Vagina (tissue), 2 donors: Measurements from ENCODE around the gene RALGAPA2. TPM values are rescaled to one million over a fixed set of nuclear protein-coding genes. Genes with fewer than 3 reads are reported as not detected.
"Not testable (repeated sequence)": the region's sequence is repeated elsewhere in the genome, so short reads cannot be mapped to it uniquely, and the experiment has no call there.

ENCODE experiments used
- DNase-seq, 2 donors: peaks; one replicate each; pipeline ENCODE4 v3.0.0-alpha.2; 2017; ENCODE audit errors: extremely low spot score in 2 of 2
- H3K27ac ChIP-seq: fragments of 200-600 bp; sonication (generic); one replicate; pipeline ENCODE4 v1.5.1; 2019
- H3K27me3 ChIP-seq: fragments of 200-600 bp; sonication (generic); one replicate; pipeline ENCODE4 v1.5.1; 2019
- H3K36me3 ChIP-seq, 2 donors: fragments of 200-600 bp; sonication (generic); one replicate each; pipeline ENCODE4 v1.5.1; 2017 to 2019
- H3K4me1 ChIP-seq: fragments of 200-600 bp; sonication (generic); one replicate; pipeline ENCODE4 v1.5.1; 2019
- H3K4me3 ChIP-seq, 2 donors: fragments of 200-600 bp; sonication (generic); 1 replicate in 1 of 2; 2 replicates in 1 of 2; pipeline ENCODE4 v1.5.1; 2016 to 2019
- H3K9me3 ChIP-seq: fragments of 200-600 bp; sonication (generic); one replicate; pipeline ENCODE4 v1.5.1; 2019
- POLR2A ChIP-seq, 2 donors: fragments of 450-650 bp; IDR thresholded peaks; one replicate each; pipeline ENCODE4 v1.6.1; 2017; ENCODE audit warnings: antibody characterized with exemption in 2 of 2, mild to moderate bottlenecking in 2 of 2, moderate library complexity in 2 of 2
- POLR2AphosphoS5 ChIP-seq, 2 donors: sonication (generic); formaldehyde crosslinking; IDR thresholded peaks; one replicate each; pipeline ENCODE4 v1.9.0; 2017; ENCODE audit warnings: antibody characterized with exemption in 2 of 2, mild to moderate bottlenecking in 2 of 2, low read depth in 1 of 2; ENCODE audit not compliant: insufficient read depth in 1 of 2
- intact Hi-C: fragments of 100-400 bp; cut with DNase I; formaldehyde crosslinking; loops from one replicate; pipeline ENCODE4 v1.15.1; 2023
- small RNA-seq: library from RNA; depleted of rRNA; stranded (forward); fragments of <200 nt; gene quantifications from one replicate; pipeline ENCODE3, GENCODE V24; 2016
- total RNA-seq: library from RNA; depleted of rRNA; stranded (reverse); fragments of >200 nt; gene quantifications from one replicate; pipeline ENCODE4 v1.2.3, GENCODE V29; 2016
- TF ChIP-seq, protein P1 (sequence below), 3 experiments: fragments of 450-650 bp in 2 of 3; fragments of 200-600 bp in 1 of 3; sonication (generic) in 1 of 3; IDR thresholded peaks; one replicate each; pipeline ENCODE4 v1.5.1; 2017 to 2019; ENCODE audit warnings: antibody characterized with exemption in 3 of 3, mild to moderate bottlenecking in 2 of 3, moderate library complexity in 2 of 3

RALGAPA2 gene
- total RNA-seq, 1 donor from 2014 or later, result 31.9 TPM

DNA sequence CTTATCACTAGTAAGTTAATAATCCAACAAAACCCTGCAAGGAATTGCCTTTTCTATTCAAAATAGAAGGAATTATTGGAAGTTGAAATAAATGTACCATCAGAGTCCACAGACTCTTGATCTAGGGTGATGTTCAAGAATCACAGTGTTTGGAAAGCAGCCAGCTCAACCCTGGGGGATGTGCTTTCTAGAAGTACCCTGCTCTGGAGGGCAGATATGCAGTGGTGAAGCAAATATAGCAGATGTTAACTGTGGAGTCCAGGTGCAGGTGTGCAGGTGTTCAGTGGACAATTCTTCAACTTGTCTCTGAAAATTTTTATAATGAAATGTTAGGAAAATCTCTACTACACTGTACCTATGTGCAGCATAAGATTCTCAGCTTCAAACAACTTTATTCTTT, 353.6 kb downstream of the RALGAPA2 start:
- Histone ChIP-seq H3K36me3 (no peaks in the 10 kb centered on the region), H3K9me3 (no peaks in the 10 kb centered on the region), H3K27ac (no peak overlapping the region), H3K4me3 (no peak overlapping the region), H3K27me3 (peaks cover 11% of the 10 kb centered on the region), H3K4me1 (peaks cover 4% of the 10 kb centered on the region)
- intact Hi-C loops, result no loop called here
- DNase-seq, result no peak
- no peak for TF ChIP-seq POLR2A (IDR thresholded peaks at IDR 0.05)

DNA sequence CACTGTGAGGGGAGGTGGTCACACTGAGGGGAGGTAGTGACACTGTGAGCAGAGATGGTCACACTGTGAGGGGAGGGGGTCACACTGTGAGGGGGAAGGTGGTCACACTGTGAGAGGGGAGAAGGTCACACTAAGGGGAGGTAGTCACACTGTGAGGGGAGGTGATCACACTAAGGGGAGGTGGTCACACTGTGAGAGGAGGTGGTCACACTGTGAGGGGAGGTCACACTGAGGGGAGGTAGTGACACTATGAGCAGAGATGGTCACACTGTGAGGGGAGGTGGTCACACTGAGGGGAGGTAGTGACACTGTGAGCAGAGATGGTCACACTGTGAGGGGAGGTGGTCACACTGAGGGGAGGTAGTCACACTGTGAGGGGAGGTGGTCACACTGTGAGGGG, 356.9 kb downstream of the RALGAPA2 start:
- H3K27me3 ChIP-seq, H3K36me3 ChIP-seq, H3K9me3 ChIP-seq, H3K4me3 ChIP-seq, DNase-seq, H3K27ac ChIP-seq, H3K4me1 ChIP-seq, intact Hi-C loops: not testable (repeated sequence)

DNA sequence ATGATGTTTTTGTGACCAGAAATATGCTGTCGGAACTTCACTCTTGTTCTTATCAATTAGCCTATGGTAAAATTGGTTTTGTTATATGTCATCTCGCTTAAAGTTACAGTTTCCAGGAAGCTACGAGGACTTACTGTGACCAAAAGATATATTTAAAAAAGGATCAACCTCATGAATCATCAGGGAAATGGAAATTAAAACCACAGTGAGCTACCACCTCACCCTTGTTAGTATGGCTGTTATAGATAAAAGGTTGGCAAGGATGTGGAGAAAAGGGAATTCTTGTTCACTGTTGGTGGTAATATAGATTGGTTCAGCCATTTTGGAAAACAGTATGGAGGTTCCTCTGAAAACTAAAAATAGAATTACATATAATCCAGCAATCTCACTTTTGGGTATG, 358.9 kb downstream of the RALGAPA2 start:
- Histone ChIP-seq H3K9me3 (no peaks in the 10 kb centered on the region), H3K4me3 (no peak overlapping the region), H3K27me3 (no peaks in the 10 kb centered on the region), H3K36me3 (no peaks in the 10 kb centered on the region), H3K4me1 (no peaks in the 10 kb centered on the region), H3K27ac (no peak overlapping the region)
- intact Hi-C loops, result no loop called here
- TF ChIP-seq POLR2AphosphoS5 (IDR thresholded peaks at IDR 0.05; ENCODE audit: insufficient read depth in 1 of 2, low read depth in 1 of 2) (no peak), POLR2A (IDR thresholded peaks at IDR 0.05) (no peak)
- TF ChIP-seq, protein P1, sequence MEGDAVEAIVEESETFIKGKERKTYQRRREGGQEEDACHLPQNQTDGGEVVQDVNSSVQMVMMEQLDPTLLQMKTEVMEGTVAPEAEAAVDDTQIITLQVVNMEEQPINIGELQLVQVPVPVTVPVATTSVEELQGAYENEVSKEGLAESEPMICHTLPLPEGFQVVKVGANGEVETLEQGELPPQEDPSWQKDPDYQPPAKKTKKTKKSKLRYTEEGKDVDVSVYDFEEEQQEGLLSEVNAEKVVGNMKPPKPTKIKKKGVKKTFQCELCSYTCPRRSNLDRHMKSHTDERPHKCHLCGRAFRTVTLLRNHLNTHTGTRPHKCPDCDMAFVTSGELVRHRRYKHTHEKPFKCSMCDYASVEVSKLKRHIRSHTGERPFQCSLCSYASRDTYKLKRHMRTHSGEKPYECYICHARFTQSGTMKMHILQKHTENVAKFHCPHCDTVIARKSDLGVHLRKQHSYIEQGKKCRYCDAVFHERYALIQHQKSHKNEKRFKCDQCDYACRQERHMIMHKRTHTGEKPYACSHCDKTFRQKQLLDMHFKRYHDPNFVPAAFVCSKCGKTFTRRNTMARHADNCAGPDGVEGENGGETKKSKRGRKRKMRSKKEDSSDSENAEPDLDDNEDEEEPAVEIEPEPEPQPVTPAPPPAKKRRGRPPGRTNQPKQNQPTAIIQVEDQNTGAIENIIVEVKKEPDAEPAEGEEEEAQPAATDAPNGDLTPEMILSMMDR (IDR thresholded peaks at IDR 0.05), result no peak
- no peak for DNase-seq

DNA sequence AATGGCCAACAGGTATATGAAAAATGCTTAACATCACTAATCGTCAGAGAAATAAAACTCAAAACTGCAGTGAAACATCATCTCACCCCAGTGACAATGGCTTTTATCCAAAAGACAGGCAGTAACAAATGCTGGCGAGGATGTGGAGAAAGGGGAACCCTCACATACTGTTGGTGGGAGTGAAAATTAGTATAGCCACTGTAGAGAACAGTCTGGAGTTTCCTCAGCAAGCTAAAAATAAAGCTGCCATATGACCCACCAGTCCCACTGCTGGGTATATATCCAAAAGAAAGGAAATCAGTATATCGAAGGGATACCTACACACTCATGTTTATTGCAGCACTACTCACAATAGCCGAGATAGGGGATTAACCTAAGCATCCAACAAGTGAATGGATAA, 368.0 kb downstream of the RALGAPA2 start:
- Histone ChIP-seq H3K36me3 (no peaks in the 10 kb centered on the region), H3K9me3 (no peaks in the 10 kb centered on the region), H3K27me3 (no peaks in the 10 kb centered on the region), H3K4me3 (no peak overlapping the region), H3K27ac (no peak overlapping the region), H3K4me1 (peaks cover 16% of the 10 kb centered on the region)
- intact Hi-C loops, result no loop called here
- peak in 1 of 2 donors; percentile 22 for DNase-seq
- TF ChIP-seq POLR2A (IDR thresholded peaks at IDR 0.05) (no peak), POLR2AphosphoS5 (IDR thresholded peaks at IDR 0.05; ENCODE audit: insufficient read depth in 1 of 2, low read depth in 1 of 2) (no peak)
- TF ChIP-seq, protein P1 (IDR thresholded peaks at IDR 0.05), result no peak

DNA sequence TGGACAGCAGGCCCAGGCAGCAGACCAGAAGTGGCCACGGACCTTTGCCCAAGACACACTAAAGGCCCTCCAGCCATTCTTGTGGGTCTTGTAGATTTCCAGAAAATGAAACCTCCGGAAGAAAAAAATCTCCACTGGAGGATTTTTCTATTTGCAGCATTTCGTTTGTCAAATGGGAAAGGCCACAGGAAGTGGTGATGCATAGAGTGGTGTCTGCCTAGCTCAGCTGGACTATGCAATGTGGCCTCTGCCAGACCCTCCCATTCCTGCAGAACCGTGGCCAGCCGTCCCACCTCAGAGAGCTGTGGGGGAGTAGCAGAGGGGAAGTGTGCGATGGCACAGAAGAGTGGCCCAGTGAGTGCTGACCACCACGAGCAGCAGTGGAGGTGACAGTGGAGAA, 368.5 kb downstream of the RALGAPA2 start:
- Histone ChIP-seq H3K27me3 (no peaks in the 10 kb centered on the region), H3K27ac (no peak overlapping the region), H3K4me1 (peaks cover 16% of the 10 kb centered on the region), H3K9me3 (no peaks in the 10 kb centered on the region), H3K36me3 (no peaks in the 10 kb centered on the region), H3K4me3 (no peak overlapping the region)
- no peak for DNase-seq
- intact Hi-C loops, result no loop called here
- no peak for TF ChIP-seq POLR2A (IDR thresholded peaks at IDR 0.05)
- TF ChIP-seq, protein P1 (IDR thresholded peaks at IDR 0.05), result no peak
- TF ChIP-seq POLR2AphosphoS5 (IDR thresholded peaks at IDR 0.05; ENCODE audit: insufficient read depth in 1 of 2, low read depth in 1 of 2), result no peak

Small RNA genes lying within 50 kb of the gene (small RNA-seq; reads per million reads assigned to genes)
- gene EIF4E2P1 (not detected), gene RN7SL607P (not detected)
